Fibroblast of skin of abdomen (primary cell): ENCODE measurements around the gene CYB561A3.

Experiments
- DNase-seq: peaks from one replicate; pipeline ENCODE4 v3.0.0-alpha.2; 2013

Gene CYB561A3

GRCh38 chr11:61369372-61370348 is 8.0 kb upstream of the CYB561A3 start:
- peak; percentile 34 for DNase-seq

GRCh38 chr11:61368646-61369045 is 7.0 kb upstream of the CYB561A3 start:
- DNase-seq, result no peak

- no peak for DNase-seq
Measured at GRCh38 chr11:61367406-61367805, 5.7 kb upstream of the CYB561A3 start.

GRCh38 chr11:61364012-61364675 is 2.5 kb upstream of the CYB561A3 start:
- no peak for DNase-seq

GRCh38 chr11:61362542-61362875 is 827 bp upstream of the CYB561A3 start:
- peak; percentile 29 for DNase-seq

GRCh38 chr11:61361237-61361740 is 393 bp downstream of the CYB561A3 start:
- no peak for DNase-seq

- no peak for DNase-seq
Measured at GRCh38 chr11:61359516-61359915, 2.2 kb downstream of the CYB561A3 start.

GRCh38 chr11:61358566-61358965 is 3.1 kb downstream of the CYB561A3 start:
- DNase-seq, result no peak

- DNase-seq, result no peak
Measured at GRCh38 chr11:61357894-61358239, 3.8 kb downstream of the CYB561A3 start.

- DNase-seq, result no peak
Measured at GRCh38 chr11:61357233-61357893, 4.3 kb downstream of the CYB561A3 start.

GRCh38 chr11:61356706-61357105 is 5.0 kb downstream of the CYB561A3 start:
- no peak for DNase-seq

GRCh38 chr11:61354208-61354607 is 7.5 kb downstream of the CYB561A3 start:
- DNase-seq, result no peak

GRCh38 chr11:61353131-61354067 is 8.3 kb downstream of the CYB561A3 start:
- DNase-seq, result no peak

- no peak for DNase-seq
Measured at GRCh38 chr11:61352038-61352437, 9.6 kb downstream of the CYB561A3 start.

GRCh38 chr11:61350803-61351202 is 10.9 kb downstream of the CYB561A3 start:
- DNase-seq, result no peak

GRCh38 chr11:61350336-61350735 is 11.3 kb downstream of the CYB561A3 start:
- no peak for DNase-seq

GRCh38 chr11:61349916-61350315 is 11.8 kb downstream of the CYB561A3 start:
- DNase-seq, result no peak

- DNase-seq, result no peak
Measured at GRCh38 chr11:61349189-61349751, 12.4 kb downstream of the CYB561A3 start.

GRCh38 chr11:61347916-61348461 is 13.7 kb downstream of the CYB561A3 start:
- no peak for DNase-seq

- DNase-seq, result no peak
Measured at GRCh38 chr11:61345954-61346843, 15.5 kb downstream of the CYB561A3 start.
